H1 (cell line): ENCODE data around the gene CORT. TPM values are rescaled to one million over a fixed set of nuclear protein-coding genes. Genes with fewer than 3 reads are reported as not detected.

Experiments
- CTCF ChIA-PET: fragments of 300-600 bp; sonication (Branson Sonifier 250); formaldehyde crosslinking; loops from one replicate; lab custom pipeline; 2021; ENCODE audit not compliant: partially characterized antibody; lab: Charles Lee
- POLR2A ChIA-PET: fragments of 300-600 bp; sonication (Branson Sonifier 250); formaldehyde crosslinking; loops from one replicate; lab custom pipeline; 2021; ENCODE audit warnings: inconsistent platforms; ENCODE audit not compliant: partially characterized antibody; lab: Charles Lee
- DNase-seq, 2 experiments: peaks; one replicate each; pipeline versions ENCODE4 v3.0.0 to v3.0.0-alpha.2; 2010 to 2022; ENCODE audit warnings: low spot score in 2 of 2, low read depth in 1 of 2, mixed read lengths in 1 of 2
- FAIRE-seq: peaks from 2 replicates; lab custom pipeline; 2011; peaks lifted over from hg19 to GRCh38; lab: Jason Lieb, UNC
- H2AFZ ChIP-seq: 2 replicates; pipeline ENCODE4 v1.8.1; 2012; ENCODE audit warnings: low read length, inconsistent platforms
- H2AK5ac ChIP-seq: 2 replicates; pipeline ENCODE4 v1.6.1; 2013; ENCODE audit warnings: low read depth, low read length
- H2BK120ac ChIP-seq: replicated peaks from 2 replicates; pipeline ENCODE3; 2013; ENCODE audit warnings: low read depth, low read length, inconsistent platforms
- H2BK12ac ChIP-seq: 2 replicates; pipeline ENCODE4 v1.6.1; 2013; ENCODE audit warnings: low read depth, low read length
- H2BK15ac ChIP-seq: 2 replicates; pipeline ENCODE4 v1.6.1; 2013; ENCODE audit warnings: low read length
- H2BK20ac ChIP-seq: 2 replicates; pipeline ENCODE4 v1.6.1; 2013; ENCODE audit warnings: low read length
- H2BK5ac ChIP-seq: 2 replicates; pipeline ENCODE4 v1.6.1; 2013; ENCODE audit warnings: low read depth, low read length
- H3K14ac ChIP-seq: 2 replicates; pipeline ENCODE4 v1.6.1; 2013; ENCODE audit warnings: inconsistent platforms; ENCODE audit not compliant: insufficient read length
- H3K18ac ChIP-seq: 2 replicates; pipeline ENCODE4 v1.6.1; 2013; ENCODE audit warnings: low read length; ENCODE audit errors: extremely low read depth
- H3K23ac ChIP-seq: 2 replicates; pipeline ENCODE4 v1.6.1; 2013; ENCODE audit warnings: inconsistent platforms; ENCODE audit not compliant: insufficient read length
- H3K23me2 ChIP-seq: 2 replicates; pipeline ENCODE4 v1.6.1; 2013; ENCODE audit warnings: low read depth, low read length
- H3K27ac ChIP-seq: 2 replicates; pipeline ENCODE4 v1.6.1; 2011; ENCODE audit warnings: low read depth, low read length, inconsistent platforms
- H3K27me3 ChIP-seq, 4 experiments: replicated peaks in 1 of 4; 1 replicate in 1 of 4; 2 replicates in 3 of 4; pipeline versions ENCODE4 v1.6.1 to v1.8.1; 2011 to 2013; ENCODE audit warnings: low read length in 3 of 4, mild to moderate bottlenecking in 3 of 4, inconsistent platforms in 2 of 4, mixed read lengths in 2 of 4, moderate library complexity in 1 of 4; ENCODE audit not compliant: control insufficient read depth in 3 of 4, insufficient read depth in 3 of 4; ENCODE audit errors: extremely low read depth in 1 of 4
- H3K36me3 ChIP-seq, 4 experiments: 2 replicates each; pipeline versions ENCODE4 v1.6.1 to v1.8.1; 2011 to 2013; ENCODE audit warnings: mild to moderate bottlenecking in 4 of 4, low read length in 3 of 4, moderate library complexity in 2 of 4, control low read depth in 1 of 4, inconsistent platforms in 1 of 4; ENCODE audit not compliant: insufficient read depth in 4 of 4, control insufficient read depth in 2 of 4
- H3K4ac ChIP-seq: replicated peaks from 2 replicates; pipeline ENCODE3; 2013; ENCODE audit warnings: low read length, low read depth, mixed read lengths, inconsistent platforms; ENCODE audit not compliant: insufficient read length
- H3K4me1 ChIP-seq, 4 experiments: replicated peaks in 1 of 4; 1 replicate in 1 of 4; 2 replicates in 3 of 4; pipeline versions ENCODE4 v1.6.1 to v1.8.1; 2011 to 2013; ENCODE audit warnings: low read length in 3 of 4, inconsistent platforms in 2 of 4, mixed read lengths in 1 of 4; ENCODE audit not compliant: insufficient read depth in 4 of 4, control insufficient read depth in 3 of 4
- H3K4me2 ChIP-seq, 2 experiments: 2 replicates each; pipeline versions ENCODE4 v1.6.1 to v1.8.1; 2011 to 2013; ENCODE audit warnings: low read depth in 2 of 2, low read length in 2 of 2, control low read depth in 1 of 2, inconsistent platforms in 1 of 2, mild to moderate bottlenecking in 1 of 2; ENCODE audit not compliant: insufficient read depth in 1 of 2
- H3K4me3 ChIP-seq, 4 experiments: fragments of 200-600, 300-600 bp in 1 of 4; sonication (generic), shearing (Covaris generic), sonication (Bioruptor Twin) in 1 of 4; 2 replicates each; pipeline versions ENCODE4 v1.5.1 to v1.8.1; 2011 to 2016; ENCODE audit warnings: low read length in 4 of 4, low read depth in 3 of 4, control low read depth in 2 of 4, inconsistent platforms in 2 of 4, mild to moderate bottlenecking in 2 of 4, mixed read lengths in 1 of 4, moderate library complexity in 1 of 4; ENCODE audit not compliant: insufficient read depth in 2 of 4; ENCODE audit errors: extremely low read depth in 1 of 4
- H3K56ac ChIP-seq: replicated peaks from 2 replicates; pipeline ENCODE3; 2013; ENCODE audit warnings: low read depth, mild to moderate bottlenecking, mixed read lengths, low read length, inconsistent platforms; ENCODE audit not compliant: insufficient read length
- H3K79me1 ChIP-seq: 2 replicates; pipeline ENCODE4 v1.6.1; 2013; ENCODE audit warnings: low read depth, low read length, control low read depth
- H3K79me2 ChIP-seq, 2 experiments: 2 replicates each; pipeline versions ENCODE4 v1.6.1 to v1.8.1; 2012 to 2013; ENCODE audit warnings: low read length in 2 of 2, mild to moderate bottlenecking in 2 of 2, inconsistent platforms in 1 of 2; ENCODE audit not compliant: insufficient read depth in 2 of 2, control insufficient read depth in 1 of 2
- H3K9ac ChIP-seq, 4 experiments: replicated peaks in 1 of 4; 1 replicate in 1 of 4; 2 replicates in 3 of 4; pipeline versions ENCODE4 v1.6.1 to v1.8.1; 2011 to 2013; ENCODE audit warnings: low read depth in 3 of 4, low read length in 3 of 4, control low read depth in 2 of 4, mild to moderate bottlenecking in 2 of 4, moderate library complexity in 2 of 4, inconsistent platforms in 1 of 4; ENCODE audit errors: extremely low read depth in 1 of 4
- H3K9me3 ChIP-seq, 2 experiments: 2 replicates each; pipeline versions ENCODE4 v1.6.1 to v1.8.1; 2012 to 2013; ENCODE audit warnings: mild to moderate bottlenecking in 2 of 2, moderate library complexity in 2 of 2, control low read depth in 1 of 2, inconsistent platforms in 1 of 2, low read depth in 1 of 2, low read length in 1 of 2, mixed read lengths in 1 of 2; ENCODE audit not compliant: insufficient read depth in 2 of 2
- H4K20me1 ChIP-seq, 2 experiments: replicated peaks in 1 of 2; 2 replicates each; pipeline versions ENCODE3 to v1.8.1; 2011 to 2013; ENCODE audit warnings: inconsistent platforms in 2 of 2, low read length in 2 of 2, mild to moderate bottlenecking in 1 of 2; ENCODE audit not compliant: insufficient read depth in 2 of 2, control insufficient read depth in 1 of 2
- H4K5ac ChIP-seq: 2 replicates; pipeline ENCODE4 v1.6.1; 2013; ENCODE audit warnings: low read length, low read depth, mixed read lengths, inconsistent platforms; ENCODE audit not compliant: insufficient read length
- H4K8ac ChIP-seq: 2 replicates; pipeline ENCODE4 v1.8.0; 2013; ENCODE audit warnings: mild to moderate bottlenecking, moderate library complexity, low read length, inconsistent platforms; ENCODE audit not compliant: insufficient read depth; ENCODE audit errors: extremely low read depth
- H4K91ac ChIP-seq: replicated peaks from 2 replicates; pipeline ENCODE3; 2013; ENCODE audit warnings: low read length, mixed read lengths, inconsistent platforms; ENCODE audit not compliant: insufficient read length
- PHF8 ChIP-seq: fragments of 200-600 bp; sonication (generic); conservative IDR thresholded peaks from 2 replicates; pipeline ENCODE4 v1.7.1; 2012; ENCODE audit warnings: low read depth, mild to moderate bottlenecking, inconsistent platforms, low read length, moderate library complexity
- TBP ChIP-seq: IDR thresholded peaks from 2 replicates; pipeline ENCODE4 v1.6.1; 2011; ENCODE audit warnings: low read depth, low read length, improper control_type of control experiment
- YY1 ChIP-seq: IDR thresholded peaks from 2 replicates; pipeline ENCODE4 v1.6.1; 2011; ENCODE audit warnings: low read depth, mild to moderate bottlenecking, low read length
- WGBS, 2 experiments: shearing (Covaris generic) in 1 of 2; methylation state at CpG; one replicate each; pipeline versions ENCODE4 v1.1.6 to v1.1.7; 2013 to 2015; ENCODE audit warnings: low lambda C conversion rate in 2 of 2, mixed read lengths in 2 of 2, inconsistent platforms in 1 of 2, low coverage in 1 of 2, missing lambda C conversion rate in 1 of 2; ENCODE audit not compliant: insufficient replicate concordance in 2 of 2, insufficient coverage in 1 of 2, insufficient read length in 1 of 2; ENCODE audit errors: extremely low coverage in 1 of 2, missing lambda C conversion rate in 1 of 2; 5-methylcytosine and 5-hydroxymethylcytosine counted together
- polyA plus RNA-seq, 7 experiments: library from polyadenylated mRNA; depleted of rRNA in 3 of 7; stranded (reverse) in 5 of 7; unstranded in 2 of 7; fragments of >200 nt in 5 of 7; fragments of 200-250 nt in 2 of 7; gene quantifications; 1 replicate in 5 of 7; 2 replicates in 1 of 7; 4 replicates in 1 of 7; pipeline versions ENCODE4 v1.2.1 to v1.2.3, GENCODE V29; 2011 to 2013; ENCODE audit warnings: missing spikeins in 2 of 7, mixed read lengths in 2 of 7
- total RNA-seq: library from RNA; stranded (reverse); fragmentation: NEBNext Ultra II Directional; extraction: Animal tissue kit (Norgen Biotek cat#: 25700); gene quantifications from 2 replicates; pipeline ENCODE4 v1.2.1, GENCODE V29; 2021

Gene CORT
- total and polyA plus RNA-seq, 2 of the 8 experiments (the other 6 are each of a cell fraction or from before 2014, with no cell fraction given): 0.15 to 0.30 TPM

- Histone ChIP-seq H2BK5ac (no peak overlapping the region), H3K56ac (no peak overlapping the region), H2AFZ (no peak overlapping the region), H2BK15ac (no peak overlapping the region), H3K4me2 (no peak overlapping the region), H3K18ac (no peak overlapping the region), H4K20me1 (peaks cover 0 to 4% of the 10 kb centered on the region in 2 experiments), H4K8ac (no peak overlapping the region; the same call in 1 of the 2 replicates), H3K23me2 (no peaks in the 10 kb centered on the region), H3K27ac (no peak overlapping the region), H4K5ac (no peak overlapping the region), H3K79me1 (no peaks in the 10 kb centered on the region; the same call in 1 of the 2 replicates), H4K91ac (no peak overlapping the region), H3K14ac (no peak overlapping the region), H3K36me3 (peaks cover 0 to 4% (median 0%) of the 10 kb centered on the region in 4 experiments; a peak in 1 of 8 replicates), H3K23ac (no peak overlapping the region), H2BK20ac (no peak overlapping the region), H2AK5ac (no peak overlapping the region), H2BK120ac (no peak overlapping the region), H3K9ac (no peak overlapping the region), H3K4me1 (peaks cover 0 to 9% (median 5%) of the 10 kb centered on the region in 4 experiments; a peak in 5 of 7 replicates), H3K9me3 (no peaks in the 10 kb centered on the region), H2BK12ac (no peak overlapping the region), H3K4me3 (no peak overlapping the region), H3K79me2 (no peaks in the 10 kb centered on the region), H3K4ac (no peak overlapping the region), H3K27me3 (no peaks in the 10 kb centered on the region; a peak in 1 of 7 replicates)
- ChIA-PET POLR2A (interaction anchor here (0.6 to 2.5 kb wide), 5 partner anchors 10 to 1147 kb away, joined by 3 to 14 read pairs (median 6); partner anchors contain the start of gene CENPS), CTCF (interaction anchor here (0.7 to 0.9 kb wide), 3 partner anchors 16 to 1706 kb away, joined by 3 to 4 read pairs (median 3); no protein-coding TSS in a partner anchor)
- FAIRE-seq (no peak), DNase-seq (no peak)
- 90% methylated on average over 7 of the region's 7 CpGs; no CpG with 5 or more reads in 1 of the 2 experiments for whole genome bisulfite sequencing, 2 experiments
- TF ChIP-seq TBP: no peak
- no peak for TF ChIP-seq YY1
- TF ChIP-seq PHF8: no peak
Observed at GRCh38 chr1:10446790-10447422, 2.9 kb upstream of the CORT start.
